CD4-positive, alpha-beta T cell (primary cell): ENCODE measurements around the gene RGL2. TPM values are rescaled to one million over a fixed set of nuclear protein-coding genes. Genes with fewer than 3 reads are reported as not detected.

Experiments used
- ATAC-seq: fragments of 200-7000 bp; cut with Tn5 transposase; one replicate; pipeline ENCODE4 v1.10.0; 2022; ENCODE audit warnings: mild to moderate bottlenecking; ENCODE audit not compliant: poor library complexity
- CTCF ChIA-PET: fragments of 350-600 bp; sonication (Branson Sonifier 250); formaldehyde crosslinking; loops from one replicate; lab custom pipeline; 2021; ENCODE audit warnings: antibody characterized with exemption, inconsistent platforms; lab: Charles Lee
- POLR2A ChIA-PET: fragments of 350-600 bp; sonication (Branson Sonifier 250); formaldehyde crosslinking; loops from one replicate; lab custom pipeline; 2021; ENCODE audit warnings: antibody characterized with exemption, inconsistent platforms; lab: Charles Lee
- DNase-seq, 14 experiments: peaks; one replicate each; pipeline ENCODE4 v3.0.0-alpha.2; 2013 to 2020; ENCODE audit warnings: mixed read lengths in 2 of 14
- H3K27ac ChIP-seq, 2 donors: one replicate each; pipeline versions ENCODE4 v1.5.1 to v1.7.0; 2013; ENCODE audit warnings: low read length in 2 of 2, low read depth in 1 of 2, mild to moderate bottlenecking in 1 of 2
- H3K27me3 ChIP-seq, 2 experiments: 1 replicate in 1 of 2; 2 replicates in 1 of 2; pipeline versions ENCODE4 v1.6.1 to v1.7.0; 2013; ENCODE audit warnings: low read length in 2 of 2, control low read depth in 1 of 2, mild to moderate bottlenecking in 1 of 2, moderate library complexity in 1 of 2; ENCODE audit not compliant: insufficient read depth in 2 of 2, control insufficient read depth in 1 of 2
- H3K36me3 ChIP-seq: one replicate; pipeline ENCODE4 v1.6.1; 2013; ENCODE audit warnings: low read length, control low read depth; ENCODE audit not compliant: insufficient read depth
- H3K4me1 ChIP-seq: one replicate; pipeline ENCODE4 v1.6.1; 2013; ENCODE audit warnings: low read length, control low read depth; ENCODE audit not compliant: insufficient read depth
- H3K4me3 ChIP-seq: one replicate; pipeline ENCODE4 v1.5.1; 2013; ENCODE audit warnings: mild to moderate bottlenecking, low read length, moderate library complexity
- H3K9me3 ChIP-seq, 2 experiments: 1 replicate in 1 of 2; 2 replicates in 1 of 2; pipeline versions ENCODE4 v1.6.1 to v1.7.0; 2013; ENCODE audit warnings: low read length in 2 of 2, mild to moderate bottlenecking in 2 of 2, control low read depth in 1 of 2, moderate library complexity in 1 of 2; ENCODE audit not compliant: control insufficient read depth in 1 of 2, insufficient read depth in 1 of 2
- H3K27ac Mint-ChIP-seq: one replicate; pipeline ENCODE4 v1.8.0; 2020; ENCODE audit warnings: mixed read lengths
- H3K27me3 Mint-ChIP-seq: one replicate; pipeline ENCODE4 v1.8.0; 2021; ENCODE audit warnings: mixed read lengths
- H3K36me3 Mint-ChIP-seq: one replicate; pipeline ENCODE4 v1.8.0; 2021; ENCODE audit warnings: low read depth, mixed read lengths
- H3K4me1 Mint-ChIP-seq: one replicate; pipeline ENCODE4 v1.8.0; 2021; ENCODE audit warnings: low read depth, mixed read lengths
- H3K4me3 Mint-ChIP-seq: one replicate; pipeline ENCODE4 v1.8.0; 2020; ENCODE audit warnings: mild to moderate bottlenecking, mixed read lengths
- H3K9me3 Mint-ChIP-seq: one replicate; pipeline ENCODE4 v1.8.0; 2020; ENCODE audit warnings: mixed read lengths
- intact Hi-C, 2 experiments: fragments of 100-400 bp; cut with DNase I in 1 of 2; cut with micrococcal nuclease in 1 of 2; formaldehyde crosslinking; loops; one replicate each; pipeline versions ENCODE4 v1.15.1 to v1.9.0; 2023 to 2025; cut with DNase I, micrococcal nuclease
- microRNA-seq: library from miRNA; unstranded; fragments of <30 nt; microRNA quantifications from one replicate; pipeline ENCODE4 v1.2.0, GENCODE V29; 2021; ENCODE audit warnings: borderline microRNAs expressed, borderline replicate concordance
- total RNA-seq, 174 experiments: library from RNA in 2 of 174; stranded (reverse) in 2 of 174; gene quantifications; one replicate each; pipeline ENCODE4 v1.2.3 and lab custom pipeline; 2021 to 2026
- TF ChIP-seq, protein P1 (sequence below): fragments of 200-600 bp; IDR thresholded peaks from one replicate; pipeline ENCODE4 v1.8.0; 2022; ENCODE audit warnings: antibody characterized with exemption, mild to moderate bottlenecking

Gene RGL2
- total RNA-seq, 2 experiments from 2014 or later, result 39.2 to 39.4 TPM

DNA sequence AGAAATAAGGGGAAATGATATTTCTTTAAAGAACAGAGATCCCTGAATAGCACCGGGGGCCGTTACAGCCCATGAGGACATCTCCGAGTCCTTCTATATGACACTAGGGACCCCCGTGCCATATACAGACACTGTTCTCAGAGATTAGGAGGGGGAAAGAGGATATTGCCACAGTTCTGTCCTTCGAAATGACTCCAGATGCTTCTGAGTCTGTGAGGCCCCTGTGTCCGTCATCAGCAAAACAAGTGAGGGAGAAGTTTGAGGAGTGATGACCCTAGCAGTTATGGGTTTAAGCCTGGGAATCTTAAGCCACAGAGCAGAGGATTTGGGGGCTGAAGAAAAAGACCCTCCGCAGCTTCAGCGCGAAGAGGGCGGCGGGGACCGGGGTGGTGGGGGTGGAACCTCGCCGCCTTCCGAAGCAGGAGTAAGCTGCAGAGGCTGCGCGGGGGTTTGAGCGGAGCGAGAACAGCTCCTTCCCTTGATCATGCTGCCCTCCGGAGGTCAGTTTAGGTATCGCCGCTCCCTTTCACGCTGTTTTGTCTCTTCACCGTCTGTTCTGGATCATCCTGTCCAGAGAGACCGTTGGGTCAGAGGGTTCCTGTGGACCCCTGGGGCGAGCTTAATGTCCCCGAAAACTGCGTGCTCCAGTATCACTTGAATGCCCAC, 50.6 kb downstream of the RGL2 start:
- Histone ChIP-seq H3K36me3 (peaks cover 17% of the 10 kb centered on the region), H3K4me1 (peaks cover 32% of the 10 kb centered on the region), H3K27ac (peak overlapping the region; percentile 98), H3K27me3 (no peaks in the 10 kb centered on the region), H3K4me3 (peak overlapping the region; percentile 70), H3K9me3 (no peaks in the 10 kb centered on the region)
- POLR2A ChIA-PET, result interaction anchor here (0.5 to 4.0 kb wide), 35 partner anchors 10 to 403 kb away, joined by 3 to 95 read pairs (median 8); partner anchors contain the start of genes B3GALT4, BRD2, HLA-DMA and HSD17B8
- TF ChIP-seq, protein P1, sequence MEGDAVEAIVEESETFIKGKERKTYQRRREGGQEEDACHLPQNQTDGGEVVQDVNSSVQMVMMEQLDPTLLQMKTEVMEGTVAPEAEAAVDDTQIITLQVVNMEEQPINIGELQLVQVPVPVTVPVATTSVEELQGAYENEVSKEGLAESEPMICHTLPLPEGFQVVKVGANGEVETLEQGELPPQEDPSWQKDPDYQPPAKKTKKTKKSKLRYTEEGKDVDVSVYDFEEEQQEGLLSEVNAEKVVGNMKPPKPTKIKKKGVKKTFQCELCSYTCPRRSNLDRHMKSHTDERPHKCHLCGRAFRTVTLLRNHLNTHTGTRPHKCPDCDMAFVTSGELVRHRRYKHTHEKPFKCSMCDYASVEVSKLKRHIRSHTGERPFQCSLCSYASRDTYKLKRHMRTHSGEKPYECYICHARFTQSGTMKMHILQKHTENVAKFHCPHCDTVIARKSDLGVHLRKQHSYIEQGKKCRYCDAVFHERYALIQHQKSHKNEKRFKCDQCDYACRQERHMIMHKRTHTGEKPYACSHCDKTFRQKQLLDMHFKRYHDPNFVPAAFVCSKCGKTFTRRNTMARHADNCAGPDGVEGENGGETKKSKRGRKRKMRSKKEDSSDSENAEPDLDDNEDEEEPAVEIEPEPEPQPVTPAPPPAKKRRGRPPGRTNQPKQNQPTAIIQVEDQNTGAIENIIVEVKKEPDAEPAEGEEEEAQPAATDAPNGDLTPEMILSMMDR, result peak; percentile 89
- ATAC-seq, result peak; percentile 43
- H3K4me1 Mint-ChIP-seq, result peaks cover 37% of the 10 kb centered on the region
- H3K27ac Mint-ChIP-seq, result peak overlapping the region; percentile 97
- CTCF ChIA-PET, result interaction anchor here (0.6 to 6.8 kb wide), 28 partner anchors 8 to 373 kb away, joined by 3 to 76 read pairs (median 4); partner anchors contain the start of genes HLA-DPA1, HSD17B8, ITPR3 and RGL2
- H3K27me3 Mint-ChIP-seq, result no peaks in the 10 kb centered on the region
- H3K9me3 Mint-ChIP-seq, result no peaks in the 10 kb centered on the region
- H3K4me3 Mint-ChIP-seq, result peak overlapping the region; percentile 92
- H3K36me3 Mint-ChIP-seq, result peaks cover 24% of the 10 kb centered on the region
- peak; percentile 83 to 94 (median 92) for DNase-seq
- intact Hi-C loops, result loop anchor here (1.0 to 2.0 kb wide), 7 partner anchors 39 to 363 kb away; partner anchors contain the start of gene RING1 (in 2 of the 2)

DNA sequence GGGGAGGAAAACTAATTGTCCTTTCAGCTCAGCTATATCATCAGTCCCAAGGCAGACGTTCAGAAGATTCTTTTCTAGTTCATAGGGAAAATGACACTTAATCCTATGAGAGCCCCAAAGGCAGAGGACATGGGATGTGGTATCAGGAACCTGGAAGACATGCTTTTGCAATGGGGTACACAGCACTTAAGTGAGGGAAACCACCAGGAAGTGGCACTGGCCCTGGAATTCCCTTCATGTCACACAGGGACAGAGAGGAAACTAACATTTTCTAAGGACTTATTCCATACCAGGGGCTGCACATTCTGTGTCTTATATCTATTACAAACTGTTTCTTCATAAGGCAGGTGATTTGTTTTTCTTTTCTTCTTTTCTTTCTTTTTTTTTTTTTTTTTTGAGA, 55.3 kb downstream of the RGL2 start:
- H3K4me1 Mint-ChIP-seq, result peaks cover 19% of the 10 kb centered on the region
- Histone ChIP-seq H3K4me1 (peaks cover 8% of the 10 kb centered on the region), H3K27me3 (no peaks in the 10 kb centered on the region), H3K36me3 (no peaks in the 10 kb centered on the region), H3K27ac (no peak overlapping the region), H3K4me3 (no peak overlapping the region), H3K9me3 (no peaks in the 10 kb centered on the region)
- ChIA-PET CTCF (no interaction called here), POLR2A (no interaction called here)
- no peaks in the 10 kb centered on the region for H3K36me3 Mint-ChIP-seq
- no peak overlapping the region for H3K27ac Mint-ChIP-seq
- intact Hi-C loops, result no loop called here
- H3K9me3 Mint-ChIP-seq, result no peaks in the 10 kb centered on the region
- no peaks in the 10 kb centered on the region for H3K27me3 Mint-ChIP-seq
- no peak overlapping the region for H3K4me3 Mint-ChIP-seq
- TF ChIP-seq, protein P1, result no peak
- ATAC-seq (no peak), DNase-seq (no peak)

GRCh38 chr6:33241968-33242367, 56.8 kb downstream of the RGL2 start:
- H3K36me3 Mint-ChIP-seq, result no peaks in the 10 kb centered on the region

More at GRCh38 chr6:33241968-33242367, 56.8 kb downstream of the RGL2 start:
- peak overlapping the region; percentile 0 for H3K27ac Mint-ChIP-seq
- POLR2A ChIA-PET, result no interaction called here
- no peak overlapping the region for H3K27ac ChIP-seq
- DNase-seq (no peak), ATAC-seq (peak; percentile 43)
- no peak overlapping the region for H3K4me3 Mint-ChIP-seq
- H3K4me1 Mint-ChIP-seq, result peaks cover 12% of the 10 kb centered on the region
- H3K27me3 ChIP-seq, result no peaks in the 10 kb centered on the region
- H3K4me3 ChIP-seq, result no peak overlapping the region
- no peaks in the 10 kb centered on the region for H3K4me1 ChIP-seq
- peaks cover 5% of the 10 kb centered on the region for H3K27me3 Mint-ChIP-seq
- CTCF ChIA-PET, result no interaction called here
- H3K9me3 ChIP-seq, result no peaks in the 10 kb centered on the region
- H3K36me3 ChIP-seq, result no peaks in the 10 kb centered on the region
- no peaks in the 10 kb centered on the region for H3K9me3 Mint-ChIP-seq
- intact Hi-C loops, result no loop called here
- TF ChIP-seq, protein P1, result no peak

Small RNAs within 50 kb of the gene (microRNA-seq; reads per million reads assigned to microRNA genes)
- gene MIR6834 (not detected), gene MIR6873 (not detected)

Other genes with a start within 250 kb of the RGL2 start
- gene HLA-DPA1, start 225.3 kb downstream of the RGL2 start, total RNA-seq, result 10 to 100 TPM; 19.4 to 19.9 TPM
- gene HLA-DPB1, start 223.0 kb downstream of the RGL2 start, total RNA-seq, result 10 to 100 TPM; 29.0 to 31.7 TPM
- gene COL11A2, start 106.5 kb downstream of the RGL2 start, total RNA-seq, result 1 to 10 TPM; 2.8 to 3.0 TPM
- 10 to 100 TPM; 42.9 to 45.0 TPM for gene RXRB, start 98.3 kb downstream of the RGL2 start, total RNA-seq
- gene SLC39A7, start 98.1 kb downstream of the RGL2 start, total RNA-seq, result 1 to 10 TPM; 8.6 to 9.6 TPM
- 10 to 100 TPM in 1 of 2 experiments, 1 to 10 TPM in 1; 8.6 to 10.5 TPM for gene HSD17B8, start 94.3 kb downstream of the RGL2 start, total RNA-seq
- gene RING1, start 90.4 kb downstream of the RGL2 start, total RNA-seq, result 10 to 100 TPM; 27.1 to 28.6 TPM
- 10 to 100 TPM; 67.9 TPM for gene VPS52, start 27.1 kb downstream of the RGL2 start, total RNA-seq
- gene RPS18, start 26.9 kb downstream of the RGL2 start, total RNA-seq, result 1,000 to 10,000 TPM; 5,159 to 5,309 TPM
- 10 to 100 TPM; 11.1 to 12.7 TPM for gene B3GALT4, start 21.8 kb downstream of the RGL2 start, total RNA-seq
- 10 to 100 TPM; 13.6 to 15.8 TPM for gene WDR46, start 9.7 kb downstream of the RGL2 start, total RNA-seq
- 10 to 100 TPM in 1 of 2 experiments, 1 to 10 TPM in 1; 9.7 to 11.7 TPM for gene PFDN6, start 9.3 kb downstream of the RGL2 start, total RNA-seq
- 100 to 1,000 TPM; 203 to 206 TPM for gene TAPBP, start 15.1 kb upstream of the RGL2 start, total RNA-seq
- gene ZBTB22, start 18.8 kb upstream of the RGL2 start, total RNA-seq, result 10 to 100 TPM; 11.6 to 13.6 TPM
- 10 to 100 TPM; 24.2 to 24.7 TPM for gene DAXX, start 24.0 kb upstream of the RGL2 start, total RNA-seq
- gene KIFC1, start 92.9 kb upstream of the RGL2 start, total RNA-seq, result 1 to 10 TPM; 1.2 to 1.6 TPM
- 100 to 1,000 TPM; 545 to 557 TPM for gene PHF1, start 112.1 kb upstream of the RGL2 start, total RNA-seq
- 100 to 1,000 TPM; 176 to 185 TPM for gene CUTA, start 119.2 kb upstream of the RGL2 start, total RNA-seq
- gene SYNGAP1, start 121.1 kb upstream of the RGL2 start, total RNA-seq, result 10 to 100 TPM; 62.4 to 63.8 TPM
- 1 to 10 TPM; 5.5 to 5.7 TPM for gene ZBTB9, start 155.6 kb upstream of the RGL2 start, total RNA-seq